ENCODE results near the gene CDRT4.

DNA sequence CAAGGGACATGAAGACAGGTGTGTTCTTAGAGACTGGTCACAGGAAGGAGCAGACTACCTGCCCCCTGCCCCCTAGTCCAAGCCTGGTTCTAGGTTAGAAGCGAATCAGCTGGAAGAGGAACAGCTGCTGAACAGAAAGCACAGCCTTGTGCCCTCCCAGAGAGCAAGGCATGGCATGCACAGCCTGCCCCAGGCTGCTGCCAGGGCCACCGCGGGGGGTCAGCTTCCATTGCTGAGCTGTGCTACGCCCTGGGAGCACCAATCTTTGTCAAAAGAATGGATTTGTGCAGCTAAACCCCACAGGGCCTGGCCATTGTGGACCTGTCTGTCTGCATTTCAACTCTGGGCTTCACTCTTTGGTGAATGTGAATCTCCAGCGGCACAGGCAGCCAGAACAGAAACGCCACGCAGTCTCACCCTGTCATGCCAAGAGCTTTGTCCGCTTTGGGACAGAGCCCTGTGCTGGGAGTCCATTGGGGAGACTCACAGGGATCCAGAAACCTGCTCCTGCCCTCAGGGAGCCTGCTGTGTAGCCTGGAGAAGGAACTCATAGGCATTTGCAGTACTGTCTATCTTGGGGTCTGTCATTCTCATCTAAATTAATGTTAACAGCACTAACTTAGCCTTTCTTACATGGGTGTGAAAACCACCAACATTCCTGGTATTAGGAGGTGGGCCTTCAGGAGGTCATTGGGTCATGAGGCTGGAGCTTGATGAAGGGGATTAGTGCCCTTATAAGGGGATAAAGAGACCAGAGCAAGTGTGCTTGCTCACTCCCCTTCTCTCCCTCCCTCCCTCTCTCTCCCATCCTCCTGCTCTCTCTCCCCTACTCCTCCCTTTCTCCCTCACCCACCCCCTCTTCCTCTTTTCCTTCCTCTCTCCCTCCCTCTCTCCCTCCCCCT, 25.6 kb upstream of the CDRT4 start:
- TF ChIP-seq, protein P1, sequence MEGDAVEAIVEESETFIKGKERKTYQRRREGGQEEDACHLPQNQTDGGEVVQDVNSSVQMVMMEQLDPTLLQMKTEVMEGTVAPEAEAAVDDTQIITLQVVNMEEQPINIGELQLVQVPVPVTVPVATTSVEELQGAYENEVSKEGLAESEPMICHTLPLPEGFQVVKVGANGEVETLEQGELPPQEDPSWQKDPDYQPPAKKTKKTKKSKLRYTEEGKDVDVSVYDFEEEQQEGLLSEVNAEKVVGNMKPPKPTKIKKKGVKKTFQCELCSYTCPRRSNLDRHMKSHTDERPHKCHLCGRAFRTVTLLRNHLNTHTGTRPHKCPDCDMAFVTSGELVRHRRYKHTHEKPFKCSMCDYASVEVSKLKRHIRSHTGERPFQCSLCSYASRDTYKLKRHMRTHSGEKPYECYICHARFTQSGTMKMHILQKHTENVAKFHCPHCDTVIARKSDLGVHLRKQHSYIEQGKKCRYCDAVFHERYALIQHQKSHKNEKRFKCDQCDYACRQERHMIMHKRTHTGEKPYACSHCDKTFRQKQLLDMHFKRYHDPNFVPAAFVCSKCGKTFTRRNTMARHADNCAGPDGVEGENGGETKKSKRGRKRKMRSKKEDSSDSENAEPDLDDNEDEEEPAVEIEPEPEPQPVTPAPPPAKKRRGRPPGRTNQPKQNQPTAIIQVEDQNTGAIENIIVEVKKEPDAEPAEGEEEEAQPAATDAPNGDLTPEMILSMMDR (IDR thresholded peaks at IDR 0.05), result no peak
- TF ChIP-seq POLR2A (IDR thresholded peaks at IDR 0.05), result no peak
